Glutamatergic neuron (in vitro differentiated cells): ENCODE measurements around the gene OR8D1. TPM values are rescaled to one million over a fixed set of nuclear protein-coding genes. Genes with fewer than 3 reads are reported as not detected.

Experiments used
- DNase-seq: peaks from one replicate; pipeline ENCODE4 v3.0.0; 2022
- H3K27ac Mint-ChIP-seq: one replicate; pipeline ENCODE4 v1.8.0; 2020; ENCODE audit warnings: mild to moderate bottlenecking, mixed read lengths, inconsistent platforms; ENCODE audit not compliant: unreplicated experiment
- H3K27me3 Mint-ChIP-seq: one replicate; pipeline ENCODE4 v1.8.0; 2020; ENCODE audit warnings: mild to moderate bottlenecking, moderate library complexity, mixed read lengths, inconsistent platforms; ENCODE audit not compliant: unreplicated experiment
- H3K36me3 Mint-ChIP-seq: one replicate; pipeline ENCODE4 v1.8.0; 2020; ENCODE audit warnings: mild to moderate bottlenecking, mixed read lengths, inconsistent platforms; ENCODE audit not compliant: unreplicated experiment
- H3K4me1 Mint-ChIP-seq: one replicate; pipeline ENCODE4 v1.8.0; 2020; ENCODE audit warnings: mild to moderate bottlenecking, low read depth, mixed read lengths, inconsistent platforms; ENCODE audit not compliant: unreplicated experiment
- H3K4me3 Mint-ChIP-seq: one replicate; pipeline ENCODE4 v1.8.0; 2020; ENCODE audit warnings: mild to moderate bottlenecking, mixed read lengths, inconsistent platforms; ENCODE audit not compliant: unreplicated experiment
- H3K9me3 Mint-ChIP-seq: one replicate; pipeline ENCODE4 v1.8.0; 2020; ENCODE audit warnings: mild to moderate bottlenecking, moderate library complexity, mixed read lengths, inconsistent platforms; ENCODE audit not compliant: unreplicated experiment
- CTCF ChIP-seq: fragments of 200-600 bp; sonication (generic); IDR thresholded peaks from one replicate; pipeline ENCODE4 v1.5.0; 2021; ENCODE audit not compliant: partially characterized antibody, unreplicated experiment
- total RNA-seq: library from RNA; stranded (reverse); fragmentation: NEBNext Ultra II Directional; extraction: Animal tissue kit (Norgen Biotek cat#: 25700); gene quantifications from one replicate; pipeline ENCODE4 v1.2.1, GENCODE V29; 2021; ENCODE audit not compliant: unreplicated experiment

OR8D1 gene
- total RNA-seq, 1 donor from 2014 or later = not detected

GRCh38 chr11:124339396-124340141, 25.8 kb upstream of the OR8D1 start:
- H3K4me3 Mint-ChIP-seq = no peak overlapping the region
- no peak for DNase-seq
- no peaks in the 10 kb centered on the region for H3K27me3 Mint-ChIP-seq

GRCh38 chr11:124331873-124332272, 18.1 kb upstream of the OR8D1 start:
- H3K36me3 Mint-ChIP-seq = no peaks in the 10 kb centered on the region
- no peak for TF ChIP-seq CTCF
- no peak overlapping the region for H3K27ac Mint-ChIP-seq
- peaks cover 2% of the 10 kb centered on the region for H3K27me3 Mint-ChIP-seq
- no peak overlapping the region for H3K4me3 Mint-ChIP-seq
- no peaks in the 10 kb centered on the region for H3K4me1 Mint-ChIP-seq
- no peak for DNase-seq
- H3K9me3 Mint-ChIP-seq = no peaks in the 10 kb centered on the region

More at GRCh38 chr11:124339396-124340141, 25.8 kb upstream of the OR8D1 start:
- Mint-ChIP-seq H3K27ac (no peak overlapping the region), H3K9me3 (peaks cover 1% of the 10 kb centered on the region), H3K36me3 (no peaks in the 10 kb centered on the region), H3K4me1 (no peaks in the 10 kb centered on the region)
- TF ChIP-seq CTCF = no peak

GRCh38 chr11:124329787-124330478, 16.2 kb upstream of the OR8D1 start:
- no peaks in the 10 kb centered on the region for H3K9me3 Mint-ChIP-seq
- no peak overlapping the region for H3K4me3 Mint-ChIP-seq
- H3K4me1 Mint-ChIP-seq = no peaks in the 10 kb centered on the region
- DNase-seq = no peak
- H3K36me3 Mint-ChIP-seq = no peaks in the 10 kb centered on the region
- H3K27me3 Mint-ChIP-seq = peaks cover 2% of the 10 kb centered on the region
- TF ChIP-seq CTCF = no peak
- no peak overlapping the region for H3K27ac Mint-ChIP-seq

GRCh38 chr11:124327775-124328174, 14.0 kb upstream of the OR8D1 start:
- Mint-ChIP-seq H3K36me3 (no peaks in the 10 kb centered on the region), H3K9me3 (no peaks in the 10 kb centered on the region), H3K27me3 (peaks cover 2% of the 10 kb centered on the region), H3K27ac (no peak overlapping the region), H3K4me3 (no peak overlapping the region), H3K4me1 (no peaks in the 10 kb centered on the region)
- DNase-seq = no peak
- TF ChIP-seq CTCF = no peak

GRCh38 chr11:124322356-124322755, 8.6 kb upstream of the OR8D1 start:
- Mint-ChIP-seq H3K4me3 (no peak overlapping the region), H3K4me1 (no peaks in the 10 kb centered on the region), H3K9me3 (no peaks in the 10 kb centered on the region), H3K36me3 (no peaks in the 10 kb centered on the region), H3K27ac (no peak overlapping the region), H3K27me3 (no peaks in the 10 kb centered on the region)
- TF ChIP-seq CTCF = no peak
- no peak for DNase-seq
